ENCODE data around the gene DNAJC2. TPM values are rescaled to one million over a fixed set of nuclear protein-coding genes. Genes with fewer than 3 reads are reported as not detected.
"Not testable (repeated sequence)": the region's sequence is repeated elsewhere in the genome, so short reads cannot be mapped to it uniquely, and the experiment has no call there.

Gene DNAJC2
- total RNA-seq, 1 donor from 2014 or later, result 21.9 TPM

- not testable (repeated sequence) for DNase-seq (ENCODE audit: low read depth, low spot score)
These were observed 78.3 kb downstream of the DNAJC2 start for GRCh38 chr7:103266229-103266628.

GRCh38 chr7:103264054-103264453, 80.5 kb downstream of the DNAJC2 start:
- DNase-seq (ENCODE audit: low read depth, low spot score), result not testable (repeated sequence)

Other genes with a start within 250 kb of the DNAJC2 start
- 7.5 and 10.0 TPM in 2 replicates for gene NAPEPLD, start 195.7 kb downstream of the DNAJC2 start, total RNA-seq
- gene PMPCB, start 47.3 kb downstream of the DNAJC2 start, total RNA-seq, result 44.8 and 56.0 TPM in 2 replicates
- 231 and 360 TPM in 2 replicates for gene PSMC2, start 2.9 kb upstream of the DNAJC2 start, total RNA-seq
- not detected in 2 replicates for gene SLC26A5, start 101.4 kb upstream of the DNAJC2 start, total RNA-seq

Measured in pulmonary artery endothelial cell (primary cell).